Measurements from ENCODE around the gene PGAP1. TPM values are rescaled to one million over a fixed set of nuclear protein-coding genes. Genes with fewer than 3 reads are reported as not detected.

The PGAP1 gene
- total and polyA plus RNA-seq, 8 donors, result 2.3 to 11.9 (median 7.3) TPM

DNA sequence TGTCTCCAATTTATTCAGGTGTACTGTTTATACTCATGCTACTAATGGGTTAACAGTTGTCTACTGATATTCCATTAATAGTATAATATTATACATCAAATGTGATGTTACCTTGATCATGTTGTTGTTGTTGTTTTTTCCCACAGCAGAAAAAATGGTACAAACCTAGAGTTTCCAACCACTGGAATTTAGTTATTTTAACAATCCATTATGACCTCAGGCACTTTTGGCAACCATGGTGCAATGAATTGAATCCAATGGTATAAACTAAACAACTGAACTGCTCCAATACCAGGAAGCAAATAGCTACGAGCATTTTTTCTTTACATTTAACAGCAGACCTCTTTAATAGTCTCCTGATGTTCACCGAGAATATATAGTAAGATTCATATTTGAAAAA, 86.3 kb downstream of the PGAP1 start:
- ATAC-seq (no peak), DNase-seq (no peak), FAIRE-seq (no peak)
- Histone ChIP-seq H3K9me3 (no peaks in the 10 kb centered on the region), H3K4me3 (no peak overlapping the region), H3K27ac (no peak overlapping the region), H3K27me3 (no peaks in the 10 kb centered on the region), H3K4me1 (no peaks in the 10 kb centered on the region), H3K36me3 (peaks cover 0 to 20% (median 0%) of the 10 kb centered on the region in 3 donors)
- intact Hi-C loops (cut with DNase I), result no loop called here
- WGBS, 2 donors, result 92 to 96% methylated on average over 2 of the region's 2 CpGs
- TF ChIP-seq, protein P1, sequence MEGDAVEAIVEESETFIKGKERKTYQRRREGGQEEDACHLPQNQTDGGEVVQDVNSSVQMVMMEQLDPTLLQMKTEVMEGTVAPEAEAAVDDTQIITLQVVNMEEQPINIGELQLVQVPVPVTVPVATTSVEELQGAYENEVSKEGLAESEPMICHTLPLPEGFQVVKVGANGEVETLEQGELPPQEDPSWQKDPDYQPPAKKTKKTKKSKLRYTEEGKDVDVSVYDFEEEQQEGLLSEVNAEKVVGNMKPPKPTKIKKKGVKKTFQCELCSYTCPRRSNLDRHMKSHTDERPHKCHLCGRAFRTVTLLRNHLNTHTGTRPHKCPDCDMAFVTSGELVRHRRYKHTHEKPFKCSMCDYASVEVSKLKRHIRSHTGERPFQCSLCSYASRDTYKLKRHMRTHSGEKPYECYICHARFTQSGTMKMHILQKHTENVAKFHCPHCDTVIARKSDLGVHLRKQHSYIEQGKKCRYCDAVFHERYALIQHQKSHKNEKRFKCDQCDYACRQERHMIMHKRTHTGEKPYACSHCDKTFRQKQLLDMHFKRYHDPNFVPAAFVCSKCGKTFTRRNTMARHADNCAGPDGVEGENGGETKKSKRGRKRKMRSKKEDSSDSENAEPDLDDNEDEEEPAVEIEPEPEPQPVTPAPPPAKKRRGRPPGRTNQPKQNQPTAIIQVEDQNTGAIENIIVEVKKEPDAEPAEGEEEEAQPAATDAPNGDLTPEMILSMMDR (IDR thresholded peaks at IDR 0.05), result no peak

DNA sequence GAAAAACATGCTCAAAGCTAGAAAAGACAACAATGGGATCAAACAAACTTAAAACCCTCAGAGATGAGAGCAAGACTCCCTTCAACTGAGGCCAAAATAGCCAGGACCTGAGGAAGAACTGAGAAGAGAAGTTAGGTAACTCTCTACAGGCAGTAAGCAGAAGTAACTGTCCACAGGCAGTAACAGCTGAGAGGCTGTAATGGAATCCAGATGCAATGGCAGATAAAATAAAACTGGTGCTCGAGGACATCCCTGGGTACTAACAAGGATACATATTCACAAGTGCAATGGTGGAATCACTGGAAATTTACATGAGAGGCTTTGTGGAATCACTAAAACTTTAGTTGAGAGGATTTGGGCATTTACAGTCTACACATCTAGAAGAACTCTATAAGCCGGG, 86.9 kb downstream of the PGAP1 start:
- TF ChIP-seq, protein P1 (IDR thresholded peaks at IDR 0.05), result no peak
- DNase-seq (no peak), ATAC-seq (no peak), FAIRE-seq (no peak)
- Histone ChIP-seq H3K27me3 (no peaks in the 10 kb centered on the region), H3K9me3 (no peaks in the 10 kb centered on the region), H3K4me1 (no peaks in the 10 kb centered on the region), H3K36me3 (peaks cover 0 to 20% (median 0%) of the 10 kb centered on the region in 3 donors), H3K4me3 (no peak overlapping the region), H3K27ac (no peak overlapping the region)
- intact Hi-C loops (cut with DNase I), result no loop called here
- WGBS, 2 donors, result 92 to 97% methylated on average over 2 of the region's 2 CpGs

DNA sequence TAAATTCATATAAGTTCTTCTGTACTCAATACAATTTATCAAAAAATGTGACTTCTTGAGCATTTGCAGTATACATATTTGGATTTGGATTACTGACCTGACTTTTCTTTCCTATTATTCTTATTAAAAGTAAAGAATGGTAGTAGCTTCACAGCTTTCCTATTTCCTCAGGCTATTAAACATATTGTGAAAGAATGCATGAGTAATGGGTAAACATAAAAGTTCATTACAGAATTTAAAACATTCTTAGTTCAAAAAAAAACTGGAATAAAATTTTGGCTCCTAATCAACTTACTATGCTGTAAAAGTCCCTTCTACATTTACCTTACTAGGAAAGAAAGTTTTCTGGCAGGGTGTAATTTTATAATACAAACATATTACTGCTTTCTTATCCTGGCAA, 90.1 kb downstream of the PGAP1 start:
- DNase-seq (no peak), ATAC-seq (no peak), FAIRE-seq (no peak)
- no peaks in the 10 kb centered on the region for H3K4me1 ChIP-seq
- no peak overlapping the region for H3K27ac ChIP-seq
- TF ChIP-seq, protein P1 (IDR thresholded peaks at IDR 0.05), result no peak
- H3K4me3 ChIP-seq, result no peak overlapping the region
- no peaks in the 10 kb centered on the region for H3K9me3 ChIP-seq
- peaks cover 0 to 6% (median 0%) of the 10 kb centered on the region in 3 donors for H3K36me3 ChIP-seq
- H3K27me3 ChIP-seq, result no peaks in the 10 kb centered on the region
- intact Hi-C loops (cut with DNase I), result no loop called here

DNA sequence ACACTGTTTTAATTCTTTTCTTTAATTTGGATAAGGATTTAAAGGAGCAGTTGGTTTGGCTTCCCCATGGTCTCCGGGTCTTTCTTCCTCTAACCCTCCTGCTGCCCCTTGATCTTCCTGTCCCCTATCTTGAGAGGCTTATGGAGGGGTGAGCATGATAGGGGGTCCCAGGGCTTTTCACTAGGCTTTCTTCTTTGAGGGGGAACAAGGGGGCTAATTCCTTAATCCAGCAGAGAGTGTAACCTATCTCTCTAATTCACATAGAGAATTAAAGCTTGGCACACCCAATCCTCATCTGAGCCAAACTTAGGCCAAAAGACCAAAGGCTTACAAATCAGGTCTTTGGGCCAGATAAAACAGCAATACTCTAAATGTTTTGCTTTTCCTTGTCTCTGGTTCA, 95.8 kb downstream of the PGAP1 start:
- no peaks in the 10 kb centered on the region for H3K36me3 ChIP-seq
- no peak for DNase-seq
- no peaks in the 10 kb centered on the region for H3K27me3 ChIP-seq
- no peak overlapping the region for H3K27ac ChIP-seq
- intact Hi-C loops (cut with DNase I), result no loop called here
- no peak for ATAC-seq
- TF ChIP-seq, protein P1 (IDR thresholded peaks at IDR 0.05), result no peak
- no peak overlapping the region for H3K4me3 ChIP-seq
- 91 to 100% methylated on average over 1 of the region's 1 CpG for WGBS, 2 donors
- no peaks in the 10 kb centered on the region for H3K4me1 ChIP-seq
- no peaks in the 10 kb centered on the region for H3K9me3 ChIP-seq
- no peak for FAIRE-seq

DNA sequence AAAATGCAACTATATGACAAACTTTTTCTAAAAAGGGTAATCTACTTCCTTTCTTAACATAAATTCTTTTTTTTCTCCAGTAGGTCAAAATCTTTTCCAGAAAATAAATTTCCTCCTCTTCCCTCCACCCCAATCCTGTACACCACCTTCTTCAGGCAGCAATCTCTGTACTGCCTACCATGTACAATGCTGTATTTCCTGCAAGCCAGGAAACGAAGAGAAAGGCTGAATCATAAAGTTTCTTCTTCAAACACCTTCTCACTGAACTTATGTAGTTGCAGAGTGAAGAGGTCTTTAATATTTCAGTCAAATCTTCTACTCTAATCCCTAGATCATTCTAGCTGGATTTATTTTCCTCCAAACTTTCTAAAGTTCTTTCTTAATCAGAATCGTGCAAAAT, 99.2 kb downstream of the PGAP1 start:
- intact Hi-C loops (cut with DNase I), result no loop called here
- FAIRE-seq, result no peak
- no peak overlapping the region for H3K27ac ChIP-seq
- no peak overlapping the region for H3K4me3 ChIP-seq
- no peaks in the 10 kb centered on the region for H3K27me3 ChIP-seq
- no peak for DNase-seq
- H3K9me3 ChIP-seq, result no peaks in the 10 kb centered on the region
- 69 to 73% methylated on average over 2 of the region's 2 CpGs for WGBS, 2 donors
- TF ChIP-seq, protein P1 (IDR thresholded peaks at IDR 0.05), result no peak
- ATAC-seq, result no peak
- H3K4me1 ChIP-seq, result no peaks in the 10 kb centered on the region
- no peaks in the 10 kb centered on the region for H3K36me3 ChIP-seq
